HEK293 (cell line): Measurements from ENCODE around the gene SLC26A11.

Experiments
- CTCF ChIP-seq: fragments of 450-650 bp; formaldehyde crosslinking; IDR thresholded peaks from 2 replicates; pipeline ENCODE4 v1.5.1; 2016; ENCODE audit warnings: missing biosample characterization, missing genetic modification characterization
- MEIS1 ChIP-seq: sonication (generic); formaldehyde crosslinking; IDR thresholded peaks from 2 replicates; pipeline ENCODE4 v1.8.1; 2022; ENCODE audit warnings: missing genetic modification reagents, mild to moderate bottlenecking, borderline replicate concordance
- PBX3 ChIP-seq: sonication (generic); formaldehyde crosslinking; IDR thresholded peaks from 2 replicates; pipeline ENCODE4 v1.8.1; 2022; ENCODE audit warnings: mild to moderate bottlenecking, moderate library complexity, missing genetic modification reagents
- PRDM1 ChIP-seq: fragments of 450-650 bp; formaldehyde crosslinking; IDR thresholded peaks from 2 replicates; pipeline ENCODE4; 2016; ENCODE audit warnings: missing biosample characterization, missing genetic modification characterization
- ZFP41 ChIP-seq: fragments of 450-650 bp; formaldehyde crosslinking; IDR thresholded peaks from 2 replicates; pipeline ENCODE4 v1.5.1; 2016; ENCODE audit warnings: missing biosample characterization, missing genetic modification characterization, borderline replicate concordance
- ZNF138 ChIP-seq: fragments of 450-650 bp; formaldehyde crosslinking; IDR thresholded peaks from 2 replicates; pipeline ENCODE4 v1.5.1; 2016; ENCODE audit warnings: missing biosample characterization, missing genetic modification characterization, borderline replicate concordance
- ZNF174 ChIP-seq: fragments of 450-650 bp; formaldehyde crosslinking; IDR thresholded peaks from 2 replicates; pipeline ENCODE4 v1.5.0; 2017; ENCODE audit warnings: missing biosample characterization, mild to moderate bottlenecking, missing genetic modification characterization
- ZNF24 ChIP-seq: fragments of 450-650 bp; formaldehyde crosslinking; IDR thresholded peaks from 2 replicates; pipeline ENCODE4 v1.5.1; 2016; ENCODE audit warnings: missing biosample characterization, missing genetic modification characterization
- ZNF280C ChIP-seq: fragments of 450-650 bp; formaldehyde crosslinking; IDR thresholded peaks from 2 replicates; pipeline ENCODE4 v1.5.1; 2016; ENCODE audit warnings: missing biosample characterization, missing genetic modification characterization
- ZNF311 ChIP-seq: fragments of 450-650 bp; formaldehyde crosslinking; IDR thresholded peaks from 2 replicates; pipeline ENCODE4 v1.5.1; 2017; ENCODE audit warnings: missing biosample characterization, missing genetic modification characterization, borderline replicate concordance
- ZNF530 ChIP-seq: fragments of 450-650 bp; formaldehyde crosslinking; IDR thresholded peaks from 2 replicates; pipeline ENCODE4 v1.5.1; 2016; ENCODE audit warnings: low read depth, missing biosample characterization, missing genetic modification characterization
- ZNF561 ChIP-seq: fragments of 450-650 bp; IDR thresholded peaks from 2 replicates; pipeline ENCODE4 v1.5.1; 2018; ENCODE audit warnings: missing biosample characterization, missing genetic modification characterization, borderline replicate concordance
- TF ChIP-seq, protein P1 (sequence below): fragments of 450-650 bp; formaldehyde crosslinking; IDR thresholded peaks from 2 replicates; pipeline ENCODE4 v1.5.1; 2016; ENCODE audit warnings: missing biosample characterization, missing genetic modification characterization
- TF ChIP-seq, protein P2 (sequence below): fragments of 450-650 bp; formaldehyde crosslinking; IDR thresholded peaks from 2 replicates; pipeline ENCODE4 v1.5.1; 2016; ENCODE audit warnings: missing biosample characterization, missing genetic modification characterization

DNA sequence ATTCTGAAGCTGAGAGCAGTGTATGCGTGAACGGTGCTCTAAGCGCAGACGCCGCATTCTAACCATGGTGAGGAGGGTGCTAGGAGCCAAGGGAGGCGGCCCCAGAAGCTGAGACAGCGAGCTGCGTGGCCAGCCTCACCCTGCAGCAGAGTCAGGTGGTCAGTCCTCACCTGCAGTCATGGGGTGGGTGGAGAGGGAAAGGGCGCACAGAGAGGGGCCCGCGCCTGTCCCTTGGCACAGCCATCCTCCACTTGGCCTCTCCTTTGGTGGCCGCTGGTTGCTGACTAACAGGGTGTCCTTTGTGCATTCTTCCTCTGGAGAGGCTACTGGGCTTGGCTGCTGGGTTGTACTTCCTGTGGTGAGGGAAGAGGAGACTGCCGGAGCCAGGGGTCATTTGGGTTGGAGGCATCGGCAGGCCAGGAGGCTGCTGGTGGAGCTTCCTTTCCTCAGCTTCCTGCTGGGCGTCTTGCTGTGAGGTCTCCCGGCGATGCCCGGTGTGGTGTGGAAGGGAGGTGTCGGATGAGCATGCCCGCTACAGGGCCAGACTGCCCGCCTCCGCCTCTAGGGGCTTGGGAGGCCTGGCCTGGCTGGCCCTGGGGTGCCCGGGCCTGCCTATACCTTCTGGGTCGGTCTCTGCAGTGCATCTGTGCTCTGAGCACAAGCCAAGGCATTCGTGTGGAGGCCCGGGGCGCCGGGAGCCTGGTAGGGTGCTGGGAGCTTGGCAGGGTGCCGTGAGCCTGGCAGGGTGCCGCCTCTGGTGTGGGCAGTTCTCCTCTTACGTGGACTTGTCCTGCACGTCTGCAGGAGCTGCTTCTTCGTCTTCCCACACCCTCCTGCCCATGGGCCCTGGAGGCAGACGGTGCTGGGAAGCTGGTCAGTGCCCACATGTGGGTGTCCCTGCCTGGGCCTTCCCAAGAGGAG, 57.8 kb downstream of the SLC26A11 start:
- no peak for TF ChIP-seq CTCF
- TF ChIP-seq ZNF530 (tag by site-specific recombination): no peak
- no peak for TF ChIP-seq ZNF24 (tag by site-specific recombination)
- no peak for TF ChIP-seq ZNF311 (tag by site-specific recombination)
- no peak for TF ChIP-seq ZFP41 (tag by site-specific recombination)
- no peak for TF ChIP-seq PBX3 (CRISPR knock-in tag)
- no peak for TF ChIP-seq ZNF561 (tag by site-specific recombination)
- no peak for TF ChIP-seq PRDM1 (tag by site-specific recombination)
- no peak for TF ChIP-seq ZNF280C
- TF ChIP-seq, protein P1, sequence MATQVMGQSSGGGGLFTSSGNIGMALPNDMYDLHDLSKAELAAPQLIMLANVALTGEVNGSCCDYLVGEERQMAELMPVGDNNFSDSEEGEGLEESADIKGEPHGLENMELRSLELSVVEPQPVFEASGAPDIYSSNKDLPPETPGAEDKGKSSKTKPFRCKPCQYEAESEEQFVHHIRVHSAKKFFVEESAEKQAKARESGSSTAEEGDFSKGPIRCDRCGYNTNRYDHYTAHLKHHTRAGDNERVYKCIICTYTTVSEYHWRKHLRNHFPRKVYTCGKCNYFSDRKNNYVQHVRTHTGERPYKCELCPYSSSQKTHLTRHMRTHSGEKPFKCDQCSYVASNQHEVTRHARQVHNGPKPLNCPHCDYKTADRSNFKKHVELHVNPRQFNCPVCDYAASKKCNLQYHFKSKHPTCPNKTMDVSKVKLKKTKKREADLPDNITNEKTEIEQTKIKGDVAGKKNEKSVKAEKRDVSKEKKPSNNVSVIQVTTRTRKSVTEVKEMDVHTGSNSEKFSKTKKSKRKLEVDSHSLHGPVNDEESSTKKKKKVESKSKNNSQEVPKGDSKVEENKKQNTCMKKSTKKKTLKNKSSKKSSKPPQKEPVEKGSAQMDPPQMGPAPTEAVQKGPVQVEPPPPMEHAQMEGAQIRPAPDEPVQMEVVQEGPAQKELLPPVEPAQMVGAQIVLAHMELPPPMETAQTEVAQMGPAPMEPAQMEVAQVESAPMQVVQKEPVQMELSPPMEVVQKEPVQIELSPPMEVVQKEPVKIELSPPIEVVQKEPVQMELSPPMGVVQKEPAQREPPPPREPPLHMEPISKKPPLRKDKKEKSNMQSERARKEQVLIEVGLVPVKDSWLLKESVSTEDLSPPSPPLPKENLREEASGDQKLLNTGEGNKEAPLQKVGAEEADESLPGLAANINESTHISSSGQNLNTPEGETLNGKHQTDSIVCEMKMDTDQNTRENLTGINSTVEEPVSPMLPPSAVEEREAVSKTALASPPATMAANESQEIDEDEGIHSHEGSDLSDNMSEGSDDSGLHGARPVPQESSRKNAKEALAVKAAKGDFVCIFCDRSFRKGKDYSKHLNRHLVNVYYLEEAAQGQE (tag by site-specific recombination): no peak
- TF ChIP-seq, protein P2, sequence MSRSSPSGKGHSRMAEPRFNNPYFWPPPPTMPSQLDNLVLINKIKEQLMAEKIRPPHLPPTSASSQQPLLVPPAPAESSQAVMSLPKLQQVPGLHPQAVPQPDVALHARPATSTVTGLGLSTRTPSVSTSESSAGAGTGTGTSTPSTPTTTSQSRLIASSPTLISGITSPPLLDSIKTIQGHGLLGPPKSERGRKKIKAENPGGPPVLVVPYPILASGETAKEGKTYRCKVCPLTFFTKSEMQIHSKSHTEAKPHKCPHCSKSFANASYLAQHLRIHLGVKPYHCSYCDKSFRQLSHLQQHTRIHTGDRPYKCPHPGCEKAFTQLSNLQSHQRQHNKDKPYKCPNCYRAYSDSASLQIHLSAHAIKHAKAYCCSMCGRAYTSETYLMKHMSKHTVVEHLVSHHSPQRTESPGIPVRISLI: no peak
- TF ChIP-seq ZNF138 (tag by site-specific recombination): no peak
- TF ChIP-seq MEIS1 (CRISPR knock-in tag): no peak
- no peak for TF ChIP-seq ZNF174
